ENCODE data around the gene SLC25A21. TPM values are rescaled to one million over a fixed set of nuclear protein-coding genes. Genes with fewer than 3 reads are reported as not detected.

SLC25A21 gene
- total and polyA plus RNA-seq, 10 of the 15 experiments (the other 5 are each of a cell fraction or from before 2014, with no cell fraction given): 0.06 to 0.72 (median 0.17) TPM; not detected in 3

GRCh38 chr14:37027188-37027824 lies 145.1 kb downstream of the SLC25A21 start (continued):
- TF ChIP-seq ZNF687 (IDR thresholded peaks at IDR 0.05): no peak
- TF ChIP-seq STAT1 (conservative IDR thresholded peaks at IDR 0.05): no peak

- SMC1A ChIA-PET (ENCODE audit: uncharacterized antibody, unreplicated experiment): no interaction called here
- H3K27me3 ChIP-seq (replicated peaks in 1 of 2; ENCODE audit: control insufficient read depth in 2 of 2, insufficient read depth in 2 of 2, low read length in 1 of 2): no peaks in the 10 kb centered on the region
- no peak overlapping the region for H3K9ac ChIP-seq (ENCODE audit: control insufficient read depth, insufficient read depth, low read length)
- H3K27ac ChIP-seq (ENCODE audit: control insufficient read depth, insufficient read depth): no peak overlapping the region
- H3K36me3 ChIP-seq (ENCODE audit: control insufficient read depth in 2 of 2, insufficient read depth in 2 of 2, low read length in 1 of 2): no peaks in the 10 kb centered on the region
- CTCF ChIA-PET: interaction anchor here (0.9 kb wide), 1 partner anchor 82 kb away, joined by 4 read pairs; no protein-coding TSS in a partner anchor
- FAIRE-seq (no peak), ATAC-seq (no peak), DNase-seq (ENCODE audit: low read depth, low spot score) (no peak)
- no peaks in the 10 kb centered on the region for H3K9me3 ChIP-seq (replicated peaks; ENCODE audit: control insufficient read depth, insufficient read depth, low read length)
- no peak overlapping the region for H3K4me3 ChIP-seq
- intact Hi-C loops (cut with micrococcal nuclease; ENCODE audit: unreplicated experiment) (no loop called here), in situ Hi-C loops (cut with MboI) (no loop called here)
- no peak overlapping the region for H3K4me2 ChIP-seq (ENCODE audit: control insufficient read depth, insufficient read depth)
- no TSS peak for BruUV-seq (replicated peaks)
- no peak overlapping the region for H2AFZ ChIP-seq (ENCODE audit: control insufficient read depth, low read depth, low read length)
- no peaks in the 10 kb centered on the region for H4K20me1 ChIP-seq (ENCODE audit: control insufficient read depth, insufficient read depth)
- WGBS (ENCODE audit: insufficient coverage, insufficient replicate concordance, low lambda C conversion rate, missing lambda C conversion rate): 49% methylated on average over 5 of the region's 5 CpGs
- no peaks in the 10 kb centered on the region for H3K4me1 ChIP-seq (ENCODE audit: control insufficient read depth, insufficient read depth, low read length)
- POLR2A ChIA-PET: no interaction called here
- TF ChIP-seq ZSCAN29 (IDR thresholded peaks at IDR 0.05): no peak
- TF ChIP-seq RAD21 (IDR thresholded peaks at IDR 0.05; ENCODE audit: insufficient read depth, low read depth, low read length): peak; percentile 21; the same call in 1 of the 2 replicates
- no peaks in the 10 kb centered on the region for H3K79me2 ChIP-seq (ENCODE audit: control insufficient read depth, insufficient read depth, low read length)
- RAD21 ChIA-PET (ENCODE audit: unreplicated experiment): no interaction called here
Measured at GRCh38 chr14:37023875-37024565, 148.4 kb downstream of the SLC25A21 start.

Data from GM12878 (cell line).